Endodermal cell (in vitro differentiated cells): ENCODE results near the gene PRKCZ. TPM values are rescaled to one million over a fixed set of nuclear protein-coding genes. Genes with fewer than 3 reads are reported as not detected.

Experiments
- DNase-seq: peaks from one replicate; pipeline ENCODE4 v3.0.0-alpha.2; 2017
- H3K27ac ChIP-seq: 2 replicates; pipeline ENCODE4 v1.5.1; 2013; ENCODE audit warnings: mild to moderate bottlenecking, low read depth, low read length, moderate library complexity
- H3K27me3 ChIP-seq: 2 replicates; pipeline ENCODE4 v1.6.1; 2013; ENCODE audit warnings: mild to moderate bottlenecking, low read length, moderate library complexity; ENCODE audit not compliant: insufficient read depth, control insufficient read depth, poor library complexity, severe bottlenecking
- H3K36me3 ChIP-seq: 2 replicates; pipeline ENCODE4 v1.7.0; 2013; ENCODE audit warnings: mild to moderate bottlenecking, low read length, moderate library complexity; ENCODE audit not compliant: control insufficient read depth, insufficient read depth
- H3K4me1 ChIP-seq: one replicate; pipeline ENCODE4 v1.7.0; 2013; ENCODE audit warnings: low read length; ENCODE audit not compliant: control insufficient read depth, insufficient read depth
- H3K4me3 ChIP-seq: 2 replicates; pipeline ENCODE4 v1.5.1; 2013; ENCODE audit warnings: mild to moderate bottlenecking, low read length, moderate library complexity
- H3K9ac ChIP-seq: 2 replicates; pipeline ENCODE4 v1.6.1; 2013; ENCODE audit warnings: mild to moderate bottlenecking, low read length, moderate library complexity; ENCODE audit not compliant: poor library complexity, severe bottlenecking; ENCODE audit errors: extremely low read depth
- H3K9me3 ChIP-seq: 2 replicates; pipeline ENCODE4 v1.6.1; 2013; ENCODE audit warnings: mild to moderate bottlenecking, low read length, moderate library complexity; ENCODE audit not compliant: control insufficient read depth
- H3K27ac Mint-ChIP-seq: 2 replicates; pipeline ENCODE4 v1.8.0; 2020; ENCODE audit warnings: mixed read lengths
- H3K27me3 Mint-ChIP-seq: 2 replicates; pipeline ENCODE4 v1.8.0; 2021; ENCODE audit warnings: mild to moderate bottlenecking, mixed read lengths; ENCODE audit not compliant: insufficient read depth
- H3K36me3 Mint-ChIP-seq: 2 replicates; pipeline ENCODE4 v1.8.0; 2020; ENCODE audit warnings: low read depth, mixed read lengths
- H3K4me1 Mint-ChIP-seq: 2 replicates; pipeline ENCODE4 v1.8.0; 2020; ENCODE audit warnings: mixed read lengths
- H3K4me3 Mint-ChIP-seq: 2 replicates; pipeline ENCODE4 v1.8.0; 2020; ENCODE audit warnings: mild to moderate bottlenecking, moderate library complexity, mixed read lengths
- H3K9me3 Mint-ChIP-seq: 2 replicates; pipeline ENCODE4 v1.8.0; 2020; ENCODE audit warnings: mild to moderate bottlenecking, mixed read lengths
- CTCF ChIP-seq: fragments of 200-600 bp; sonication (generic); conservative IDR thresholded peaks from 2 replicates; pipeline ENCODE4 v1.5.0; 2021; ENCODE audit warnings: antibody characterized with exemption, mild to moderate bottlenecking
- WGBS, 2 experiments: methylation state at CpG; one replicate each; pipeline versions ENCODE4 v1.1.5 to v1.1.7; 2013; ENCODE audit warnings: missing lambda C conversion rate in 2 of 2, mixed read lengths in 1 of 2; ENCODE audit not compliant: insufficient coverage in 1 of 2, insufficient read length in 1 of 2; 5-methylcytosine and 5-hydroxymethylcytosine counted together
- total RNA-seq, 2 donors: library from RNA; stranded (reverse); fragmentation: NEBNext Ultra II Directional in 1 of 2; extraction: Animal tissue kit (Norgen Biotek cat#: 25700) in 1 of 2; gene quantifications; 2 replicates in 1 of 2; 3 replicates in 1 of 2; pipeline ENCODE4 v1.2.1, GENCODE V29; 2021

PRKCZ gene
- total RNA-seq, 2 donors from 2014 or later, result 49.9 to 68.5 TPM

- Histone ChIP-seq H3K36me3 (peaks cover 29% of the 10 kb centered on the region), H3K4me3 (no peak overlapping the region), H3K27ac (no peak overlapping the region), H3K9me3 (peaks cover 13% of the 10 kb centered on the region), H3K27me3 (no peaks in the 10 kb centered on the region), H3K9ac (no peak overlapping the region), H3K4me1 (no peaks in the 10 kb centered on the region)
- no peak overlapping the region for H3K4me3 Mint-ChIP-seq
- peaks cover 77% of the 10 kb centered on the region for H3K36me3 Mint-ChIP-seq
- DNase-seq, result no peak
- H3K27ac Mint-ChIP-seq, result no peak overlapping the region
- H3K27me3 Mint-ChIP-seq, result no peaks in the 10 kb centered on the region
- WGBS, 2 experiments, result 93 to 94% methylated on average over 6 to 23 of the region's 23 CpGs
- H3K9me3 Mint-ChIP-seq, result peaks cover 17% of the 10 kb centered on the region
- TF ChIP-seq CTCF, result no peak
- no peaks in the 10 kb centered on the region for H3K4me1 Mint-ChIP-seq
Measured at GRCh38 chr1:2060535-2060934, 10.3 kb downstream of the PRKCZ start.

GRCh38 chr1:2061065-2061778 lies 11.0 kb downstream of the PRKCZ start:
- no peak overlapping the region for H3K9ac ChIP-seq
- H3K36me3 ChIP-seq, result peaks cover 27% of the 10 kb centered on the region
- Mint-ChIP-seq H3K36me3 (peaks cover 77% of the 10 kb centered on the region), H3K4me1 (no peaks in the 10 kb centered on the region), H3K27ac (peak overlapping the region; percentile 84), H3K4me3 (no peak overlapping the region), H3K9me3 (peaks cover 22% of the 10 kb centered on the region), H3K27me3 (no peaks in the 10 kb centered on the region)
- no peak overlapping the region for H3K27ac ChIP-seq
- no peak for TF ChIP-seq CTCF
- DNase-seq, result no peak
- peaks cover 13% of the 10 kb centered on the region for H3K9me3 ChIP-seq
- no peak overlapping the region for H3K4me3 ChIP-seq
- WGBS, 2 experiments, result 90% methylated on average over 15 to 28 of the region's 28 CpGs
- no peaks in the 10 kb centered on the region for H3K27me3 ChIP-seq
- no peaks in the 10 kb centered on the region for H3K4me1 ChIP-seq

- Mint-ChIP-seq H3K4me1 (no peaks in the 10 kb centered on the region), H3K27me3 (no peaks in the 10 kb centered on the region), H3K9me3 (peaks cover 22% of the 10 kb centered on the region), H3K27ac (no peak overlapping the region), H3K36me3 (peaks cover 67% of the 10 kb centered on the region), H3K4me3 (no peak overlapping the region)
- H3K4me3 ChIP-seq, result no peak overlapping the region
- no peak for TF ChIP-seq CTCF
- peaks cover 13% of the 10 kb centered on the region for H3K9me3 ChIP-seq
- H3K27ac ChIP-seq, result no peak overlapping the region
- DNase-seq, result no peak
- no peaks in the 10 kb centered on the region for H3K4me1 ChIP-seq
- peaks cover 12% of the 10 kb centered on the region for H3K36me3 ChIP-seq
- no peak overlapping the region for H3K9ac ChIP-seq
- WGBS, 2 experiments, result 98 to 100% methylated on average over 2 to 3 of the region's 4 CpGs
- no peaks in the 10 kb centered on the region for H3K27me3 ChIP-seq
Measured at GRCh38 chr1:2065699-2066098, 15.5 kb downstream of the PRKCZ start.
